ENCODE measurements around the gene CSNK1G2.

GRCh38 chr19:1918975-1919374 lies 22.0 kb upstream of the CSNK1G2 start:
- TF ChIP-seq CTCF (IDR thresholded peaks at IDR 0.05) = no peak
- no peak for TF ChIP-seq POLR2AphosphoS5 (IDR thresholded peaks at IDR 0.05)
